Vagina (tissue), 2 donors: ENCODE data around the gene FUT8.

Source experiments
- POLR2AphosphoS5 ChIP-seq, 2 donors: sonication (generic); formaldehyde crosslinking; IDR thresholded peaks; one replicate each; pipeline ENCODE4 v1.9.0; 2017; ENCODE audit warnings: antibody characterized with exemption in 2 of 2, mild to moderate bottlenecking in 2 of 2, low read depth in 1 of 2; ENCODE audit not compliant: insufficient read depth in 1 of 2
- TF ChIP-seq, protein P1 (sequence below), 3 experiments: fragments of 450-650 bp in 2 of 3; fragments of 200-600 bp in 1 of 3; sonication (generic) in 1 of 3; IDR thresholded peaks; one replicate each; pipeline ENCODE4 v1.5.1; 2017 to 2019; ENCODE audit warnings: antibody characterized with exemption in 3 of 3, mild to moderate bottlenecking in 2 of 3, moderate library complexity in 2 of 3

DNA sequence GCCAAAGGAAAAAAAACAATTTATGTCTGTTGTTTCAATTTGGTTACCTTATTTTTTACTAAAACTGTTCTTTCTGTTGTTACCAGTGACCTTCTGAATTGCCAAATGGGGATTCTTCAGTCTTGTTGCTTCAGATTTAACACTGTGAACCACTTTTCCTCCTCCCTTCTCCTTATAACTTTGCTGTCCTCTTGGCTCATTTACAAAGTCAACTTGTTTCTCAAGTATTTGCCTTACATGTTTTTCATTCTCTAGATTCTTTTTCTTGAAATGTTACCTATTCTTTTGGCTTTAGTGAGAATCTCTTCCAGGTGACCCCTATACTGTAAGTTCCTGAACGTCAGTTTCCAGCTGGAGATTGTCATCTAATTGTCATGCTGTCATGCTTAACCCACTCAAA is 19.4 kb downstream of the FUT8 start:
- TF ChIP-seq, protein P1, sequence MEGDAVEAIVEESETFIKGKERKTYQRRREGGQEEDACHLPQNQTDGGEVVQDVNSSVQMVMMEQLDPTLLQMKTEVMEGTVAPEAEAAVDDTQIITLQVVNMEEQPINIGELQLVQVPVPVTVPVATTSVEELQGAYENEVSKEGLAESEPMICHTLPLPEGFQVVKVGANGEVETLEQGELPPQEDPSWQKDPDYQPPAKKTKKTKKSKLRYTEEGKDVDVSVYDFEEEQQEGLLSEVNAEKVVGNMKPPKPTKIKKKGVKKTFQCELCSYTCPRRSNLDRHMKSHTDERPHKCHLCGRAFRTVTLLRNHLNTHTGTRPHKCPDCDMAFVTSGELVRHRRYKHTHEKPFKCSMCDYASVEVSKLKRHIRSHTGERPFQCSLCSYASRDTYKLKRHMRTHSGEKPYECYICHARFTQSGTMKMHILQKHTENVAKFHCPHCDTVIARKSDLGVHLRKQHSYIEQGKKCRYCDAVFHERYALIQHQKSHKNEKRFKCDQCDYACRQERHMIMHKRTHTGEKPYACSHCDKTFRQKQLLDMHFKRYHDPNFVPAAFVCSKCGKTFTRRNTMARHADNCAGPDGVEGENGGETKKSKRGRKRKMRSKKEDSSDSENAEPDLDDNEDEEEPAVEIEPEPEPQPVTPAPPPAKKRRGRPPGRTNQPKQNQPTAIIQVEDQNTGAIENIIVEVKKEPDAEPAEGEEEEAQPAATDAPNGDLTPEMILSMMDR (IDR thresholded peaks at IDR 0.05), result no peak
- TF ChIP-seq POLR2AphosphoS5 (IDR thresholded peaks at IDR 0.05; ENCODE audit: insufficient read depth in 1 of 2, low read depth in 1 of 2), result no peak
